Subcutaneous adipose tissue (tissue), 4 donors: ENCODE measurements around the gene KDM4B. TPM values are rescaled to one million over a fixed set of nuclear protein-coding genes. Genes with fewer than 3 reads are reported as not detected.

Experiments used
- CTCF ChIP-seq: fragments of 450-650 bp; IDR thresholded peaks from one replicate; pipeline ENCODE4 v1.5.1; 2016; ENCODE audit warnings: low read depth, mild to moderate bottlenecking, control low read depth, antibody characterized with exemption, moderate library complexity
- total RNA-seq, 4 donors: library from RNA; depleted of rRNA; stranded (reverse); fragments of >200 nt; gene quantifications; one replicate each; pipeline ENCODE4 v1.1.0, GENCODE V29; 2016

Gene KDM4B
- total RNA-seq, 4 donors from 2014 or later, result 19.4 to 56.1 (median 28.5) TPM

GRCh38 chr19:5048727-5049553 lies 80.0 kb downstream of the KDM4B start:
- TF ChIP-seq CTCF, result no peak

DNA sequence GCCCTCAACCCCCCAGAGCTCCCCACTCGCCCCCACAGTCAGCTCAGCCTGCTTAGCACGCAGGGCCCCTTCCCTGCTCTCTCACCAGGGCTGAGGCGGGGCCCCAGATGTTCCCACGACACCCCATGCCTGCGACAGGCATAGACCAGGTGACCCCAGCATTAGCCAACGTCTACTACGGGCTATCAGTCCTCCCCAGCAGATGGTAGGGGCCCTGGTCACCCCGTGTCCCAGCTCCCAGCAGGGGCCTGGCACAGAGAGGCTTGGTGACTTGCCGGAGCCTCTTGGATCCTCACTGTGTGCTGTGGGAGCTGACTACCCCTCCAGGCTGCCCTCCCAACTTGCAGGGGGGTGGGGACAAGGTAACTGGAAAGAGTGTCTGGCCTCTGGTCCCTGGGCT lies 80.6 kb downstream of the KDM4B start:
- TF ChIP-seq CTCF, result no peak

- TF ChIP-seq CTCF, result no peak
These were observed 81.2 kb downstream of the KDM4B start for GRCh38 chr19:5050067-5050656.

DNA sequence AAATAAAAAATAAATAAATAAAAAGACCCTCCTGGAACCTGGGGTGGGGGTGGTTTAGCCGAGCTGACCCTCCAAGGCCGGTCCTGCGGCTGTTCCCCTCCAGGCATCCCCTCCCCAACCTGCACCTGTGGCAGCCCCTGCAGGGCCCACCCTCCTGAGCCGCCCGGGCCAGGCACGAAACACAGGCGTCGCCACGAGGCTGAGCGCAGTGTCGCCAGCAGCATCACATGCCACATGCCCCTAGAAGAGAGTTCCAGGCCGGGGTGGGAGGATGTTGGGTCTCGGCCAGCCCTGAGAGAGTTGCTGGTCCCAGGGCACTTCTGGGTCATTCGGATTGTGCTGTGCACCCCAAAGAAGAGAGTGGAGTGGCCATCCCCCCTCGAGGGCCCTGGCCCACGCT lies 82.0 kb downstream of the KDM4B start:
- no peak for TF ChIP-seq CTCF

DNA sequence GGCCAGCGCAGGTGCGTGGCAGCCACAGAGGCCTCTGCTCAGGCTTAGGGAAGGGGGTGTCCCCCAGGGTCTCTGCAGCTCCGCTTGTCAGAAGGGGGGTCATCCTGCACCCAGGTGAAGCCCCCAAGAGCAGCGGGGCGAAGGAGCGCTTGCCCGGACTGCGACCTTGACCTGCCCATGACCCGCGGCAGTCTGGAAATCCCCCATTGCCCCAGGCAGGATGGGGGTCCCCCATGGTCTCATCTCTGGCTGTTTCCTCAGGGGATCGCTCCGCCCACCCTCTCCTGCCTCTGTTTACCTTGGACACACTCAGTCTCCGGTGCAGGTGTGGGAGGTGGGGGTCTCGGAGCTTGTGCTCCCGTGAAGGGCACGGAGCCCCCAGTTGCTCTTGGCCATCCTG lies 82.7 kb downstream of the KDM4B start:
- TF ChIP-seq CTCF, result no peak

GRCh38 chr19:5052515-5052914 lies 83.6 kb downstream of the KDM4B start:
- no peak for TF ChIP-seq CTCF

DNA sequence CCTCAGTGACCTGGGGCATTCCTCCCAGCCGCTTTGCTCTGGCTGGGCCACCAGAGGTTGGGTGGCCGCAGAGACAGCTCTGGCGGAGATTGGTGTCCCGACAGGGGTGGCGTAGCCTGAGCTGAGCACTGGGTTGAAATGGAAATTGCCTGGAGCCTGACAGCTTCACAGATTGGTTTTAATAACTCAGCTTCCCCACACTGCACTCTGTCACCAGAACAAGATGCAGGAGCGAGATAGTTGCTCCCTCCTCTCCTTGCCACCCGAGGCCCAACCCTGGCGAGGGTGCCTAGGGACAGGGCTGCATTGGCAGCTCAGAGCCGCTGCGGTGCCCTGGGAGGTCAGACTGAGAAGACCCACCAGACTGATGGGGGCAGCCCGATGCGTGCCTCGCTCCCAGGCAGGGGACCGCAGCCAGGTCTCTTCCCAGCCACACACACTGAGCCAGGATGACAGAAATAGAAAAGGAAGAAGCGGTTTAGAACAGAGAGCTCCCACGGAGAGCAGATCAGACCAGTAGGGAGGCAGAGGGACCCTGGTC lies 84.1 kb downstream of the KDM4B start:
- TF ChIP-seq CTCF, result no peak
